WTC11 (cell line): ENCODE results near the gene ATP2A3.

Source experiments
- CBFB ChIP-seq: sonication (generic); formaldehyde crosslinking; IDR thresholded peaks from 2 replicates; pipeline ENCODE4 v1.8.1; 2022; ENCODE audit warnings: mild to moderate bottlenecking, low read depth, missing genetic modification reagents
- NR2C2 ChIP-seq: sonication (generic); formaldehyde crosslinking; IDR thresholded peaks from 2 replicates; pipeline ENCODE4 v1.8.0; 2022; ENCODE audit warnings: mild to moderate bottlenecking, missing genetic modification reagents
- SP1 ChIP-seq: sonication (generic); formaldehyde crosslinking; conservative IDR thresholded peaks from 2 replicates; pipeline ENCODE4 v1.8.1; 2022; ENCODE audit warnings: missing genetic modification reagents
- TEAD1 ChIP-seq: sonication (generic); formaldehyde crosslinking; IDR thresholded peaks from 2 replicates; pipeline ENCODE4 v1.8.0; 2022; ENCODE audit warnings: mild to moderate bottlenecking, missing genetic modification reagents
- TEAD4 ChIP-seq: sonication (generic); formaldehyde crosslinking; IDR thresholded peaks from 2 replicates; pipeline ENCODE4 v1.8.0; 2022; ENCODE audit warnings: mild to moderate bottlenecking, missing genetic modification reagents
- ZNF138 ChIP-seq: sonication (generic); formaldehyde crosslinking; conservative IDR thresholded peaks from 2 replicates; pipeline ENCODE4 v1.8.1; 2022; ENCODE audit warnings: mild to moderate bottlenecking, moderate library complexity, missing genetic modification reagents
- TF ChIP-seq, protein P1 (sequence below): sonication (generic); formaldehyde crosslinking; IDR thresholded peaks from 2 replicates; pipeline ENCODE4 v1.8.1; 2022; ENCODE audit warnings: low read depth, missing genetic modification reagents, borderline replicate concordance
- TF ChIP-seq, protein P2 (sequence below): sonication (generic); formaldehyde crosslinking; IDR thresholded peaks from 2 replicates; pipeline ENCODE4 v1.8.0; 2022; ENCODE audit warnings: mild to moderate bottlenecking, missing genetic modification reagents
- TF ChIP-seq, protein P3 (sequence below): fragments of 200-600 bp; IDR thresholded peaks from 2 replicates; pipeline ENCODE4 v1.8.0; 2022; ENCODE audit warnings: antibody characterized with exemption
- TF ChIP-seq, protein P4 (sequence below): fragments of 250-450 bp; sonication (Bioruptor Pico); IDR thresholded peaks from 2 replicates; pipeline ENCODE4 v1.9.0; 2021; ENCODE audit warnings: moderate library complexity, mild to moderate bottlenecking, inconsistent platforms, borderline replicate concordance

DNA sequence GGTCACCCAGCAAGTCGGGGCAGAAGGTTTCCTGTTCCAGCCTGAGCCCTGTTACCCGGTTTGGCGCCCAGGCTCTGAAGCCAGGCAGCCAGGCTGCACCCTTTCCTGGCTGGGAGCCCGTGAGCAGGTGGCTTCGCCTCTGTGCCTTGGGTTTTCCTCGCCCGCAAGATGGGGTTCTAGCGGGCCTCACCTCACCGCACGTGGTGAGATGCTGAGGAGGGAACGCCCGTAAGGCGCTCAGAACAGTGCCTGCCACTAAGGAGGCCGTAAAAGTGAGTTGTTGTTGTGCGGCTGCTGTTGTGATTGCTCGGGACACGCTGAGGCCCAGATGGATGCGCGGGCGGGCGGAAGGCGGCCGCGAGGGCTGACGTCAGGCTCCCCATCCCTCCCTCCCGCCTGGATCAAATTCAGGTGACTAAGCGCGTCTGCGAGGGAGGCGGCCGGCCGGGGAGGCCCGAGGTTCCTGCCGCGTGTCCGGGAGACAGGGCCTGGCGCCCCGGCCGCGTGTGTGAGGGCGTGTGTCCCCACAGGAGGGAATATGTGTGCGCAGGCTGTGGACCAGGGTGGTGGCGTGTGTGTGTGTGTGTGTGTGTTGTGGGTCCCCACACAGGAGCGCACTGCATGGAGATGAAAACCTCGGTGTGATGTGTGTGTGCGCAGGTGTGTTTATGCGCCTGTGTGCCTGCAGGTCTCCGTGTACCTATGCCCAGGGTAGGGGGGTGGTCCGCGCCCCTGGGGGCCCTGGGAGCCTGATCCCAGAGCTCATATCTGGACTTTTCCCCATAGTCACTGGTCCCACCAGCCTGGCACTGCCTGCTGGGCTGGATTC is 75.7 kb downstream of the ATP2A3 start:
- TF ChIP-seq, protein P1, sequence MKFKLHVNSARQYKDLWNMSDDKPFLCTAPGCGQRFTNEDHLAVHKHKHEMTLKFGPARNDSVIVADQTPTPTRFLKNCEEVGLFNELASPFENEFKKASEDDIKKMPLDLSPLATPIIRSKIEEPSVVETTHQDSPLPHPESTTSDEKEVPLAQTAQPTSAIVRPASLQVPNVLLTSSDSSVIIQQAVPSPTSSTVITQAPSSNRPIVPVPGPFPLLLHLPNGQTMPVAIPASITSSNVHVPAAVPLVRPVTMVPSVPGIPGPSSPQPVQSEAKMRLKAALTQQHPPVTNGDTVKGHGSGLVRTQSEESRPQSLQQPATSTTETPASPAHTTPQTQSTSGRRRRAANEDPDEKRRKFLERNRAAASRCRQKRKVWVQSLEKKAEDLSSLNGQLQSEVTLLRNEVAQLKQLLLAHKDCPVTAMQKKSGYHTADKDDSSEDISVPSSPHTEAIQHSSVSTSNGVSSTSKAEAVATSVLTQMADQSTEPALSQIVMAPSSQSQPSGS (CRISPR knock-in tag), result no peak
- TF ChIP-seq, protein P2, sequence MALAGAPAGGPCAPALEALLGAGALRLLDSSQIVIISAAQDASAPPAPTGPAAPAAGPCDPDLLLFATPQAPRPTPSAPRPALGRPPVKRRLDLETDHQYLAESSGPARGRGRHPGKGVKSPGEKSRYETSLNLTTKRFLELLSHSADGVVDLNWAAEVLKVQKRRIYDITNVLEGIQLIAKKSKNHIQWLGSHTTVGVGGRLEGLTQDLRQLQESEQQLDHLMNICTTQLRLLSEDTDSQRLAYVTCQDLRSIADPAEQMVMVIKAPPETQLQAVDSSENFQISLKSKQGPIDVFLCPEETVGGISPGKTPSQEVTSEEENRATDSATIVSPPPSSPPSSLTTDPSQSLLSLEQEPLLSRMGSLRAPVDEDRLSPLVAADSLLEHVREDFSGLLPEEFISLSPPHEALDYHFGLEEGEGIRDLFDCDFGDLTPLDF (CRISPR knock-in tag), result no peak
- no peak for TF ChIP-seq CBFB (CRISPR knock-in tag)
- no peak for TF ChIP-seq SP1 (CRISPR knock-in tag)
- TF ChIP-seq, protein P3, sequence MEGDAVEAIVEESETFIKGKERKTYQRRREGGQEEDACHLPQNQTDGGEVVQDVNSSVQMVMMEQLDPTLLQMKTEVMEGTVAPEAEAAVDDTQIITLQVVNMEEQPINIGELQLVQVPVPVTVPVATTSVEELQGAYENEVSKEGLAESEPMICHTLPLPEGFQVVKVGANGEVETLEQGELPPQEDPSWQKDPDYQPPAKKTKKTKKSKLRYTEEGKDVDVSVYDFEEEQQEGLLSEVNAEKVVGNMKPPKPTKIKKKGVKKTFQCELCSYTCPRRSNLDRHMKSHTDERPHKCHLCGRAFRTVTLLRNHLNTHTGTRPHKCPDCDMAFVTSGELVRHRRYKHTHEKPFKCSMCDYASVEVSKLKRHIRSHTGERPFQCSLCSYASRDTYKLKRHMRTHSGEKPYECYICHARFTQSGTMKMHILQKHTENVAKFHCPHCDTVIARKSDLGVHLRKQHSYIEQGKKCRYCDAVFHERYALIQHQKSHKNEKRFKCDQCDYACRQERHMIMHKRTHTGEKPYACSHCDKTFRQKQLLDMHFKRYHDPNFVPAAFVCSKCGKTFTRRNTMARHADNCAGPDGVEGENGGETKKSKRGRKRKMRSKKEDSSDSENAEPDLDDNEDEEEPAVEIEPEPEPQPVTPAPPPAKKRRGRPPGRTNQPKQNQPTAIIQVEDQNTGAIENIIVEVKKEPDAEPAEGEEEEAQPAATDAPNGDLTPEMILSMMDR, result no peak
- TF ChIP-seq TEAD1 (CRISPR knock-in tag), result no peak
- no peak for TF ChIP-seq TEAD4 (CRISPR knock-in tag)
- TF ChIP-seq ZNF138 (CRISPR knock-in tag), result no peak
- TF ChIP-seq NR2C2, result no peak
- TF ChIP-seq, protein P4, sequence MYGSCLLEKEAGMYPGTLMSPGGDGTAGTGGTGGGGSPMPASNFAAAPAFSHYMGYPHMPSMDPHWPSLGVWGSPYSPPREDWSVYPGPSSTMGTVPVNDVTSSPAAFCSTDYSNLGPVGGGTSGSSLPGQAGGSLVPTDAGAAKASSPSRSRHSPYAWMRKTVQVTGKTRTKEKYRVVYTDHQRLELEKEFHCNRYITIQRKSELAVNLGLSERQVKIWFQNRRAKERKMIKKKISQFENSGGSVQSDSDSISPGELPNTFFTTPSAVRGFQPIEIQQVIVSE (CRISPR knock-in tag), result no peak
